ENCODE data around the gene MYO3B.

Gene MYO3B

DNA sequence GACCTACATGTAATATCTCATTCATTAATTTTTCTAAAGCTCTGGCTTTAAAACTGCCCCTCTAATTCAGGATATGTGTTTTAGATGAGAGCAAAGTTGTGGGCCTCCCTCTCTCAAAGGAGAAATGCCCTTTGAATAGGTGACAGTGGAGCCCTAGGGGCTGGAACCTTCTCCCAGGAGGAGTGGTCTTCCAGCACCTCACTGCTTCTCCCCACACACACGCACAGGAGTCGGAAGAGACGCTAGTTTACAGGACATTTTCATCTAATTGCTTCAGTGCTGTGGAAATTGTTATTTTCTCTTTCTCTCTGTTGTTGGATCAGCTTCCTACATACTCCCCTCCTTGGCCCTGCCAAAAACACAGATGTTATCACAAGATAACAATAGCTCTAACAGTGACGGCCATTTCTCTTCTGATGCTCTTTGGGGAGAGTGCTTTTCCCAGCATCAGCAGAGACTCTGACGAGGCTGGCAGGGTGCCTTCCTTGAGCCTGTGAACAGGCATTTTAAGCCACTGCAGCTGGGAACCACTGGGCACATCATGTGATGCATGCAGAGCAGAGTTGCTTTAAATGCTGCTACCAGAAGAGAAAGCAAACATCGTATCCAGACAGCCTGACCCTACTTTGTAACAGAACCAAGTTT lies 327.8 kb downstream of the MYO3B start:
- DNase-seq (ENCODE audit: low spot score), result no peak
- ChIA-PET POLR2A (ENCODE audit: low non-redundant PET) (no interaction called here), CTCF (no interaction called here)
- TF ChIP-seq, protein P1, sequence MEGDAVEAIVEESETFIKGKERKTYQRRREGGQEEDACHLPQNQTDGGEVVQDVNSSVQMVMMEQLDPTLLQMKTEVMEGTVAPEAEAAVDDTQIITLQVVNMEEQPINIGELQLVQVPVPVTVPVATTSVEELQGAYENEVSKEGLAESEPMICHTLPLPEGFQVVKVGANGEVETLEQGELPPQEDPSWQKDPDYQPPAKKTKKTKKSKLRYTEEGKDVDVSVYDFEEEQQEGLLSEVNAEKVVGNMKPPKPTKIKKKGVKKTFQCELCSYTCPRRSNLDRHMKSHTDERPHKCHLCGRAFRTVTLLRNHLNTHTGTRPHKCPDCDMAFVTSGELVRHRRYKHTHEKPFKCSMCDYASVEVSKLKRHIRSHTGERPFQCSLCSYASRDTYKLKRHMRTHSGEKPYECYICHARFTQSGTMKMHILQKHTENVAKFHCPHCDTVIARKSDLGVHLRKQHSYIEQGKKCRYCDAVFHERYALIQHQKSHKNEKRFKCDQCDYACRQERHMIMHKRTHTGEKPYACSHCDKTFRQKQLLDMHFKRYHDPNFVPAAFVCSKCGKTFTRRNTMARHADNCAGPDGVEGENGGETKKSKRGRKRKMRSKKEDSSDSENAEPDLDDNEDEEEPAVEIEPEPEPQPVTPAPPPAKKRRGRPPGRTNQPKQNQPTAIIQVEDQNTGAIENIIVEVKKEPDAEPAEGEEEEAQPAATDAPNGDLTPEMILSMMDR (conservative IDR thresholded peaks at IDR 0.05; ENCODE audit: low read depth), result no peak
- no peak overlapping the region for H3K27ac ChIP-seq

DNA sequence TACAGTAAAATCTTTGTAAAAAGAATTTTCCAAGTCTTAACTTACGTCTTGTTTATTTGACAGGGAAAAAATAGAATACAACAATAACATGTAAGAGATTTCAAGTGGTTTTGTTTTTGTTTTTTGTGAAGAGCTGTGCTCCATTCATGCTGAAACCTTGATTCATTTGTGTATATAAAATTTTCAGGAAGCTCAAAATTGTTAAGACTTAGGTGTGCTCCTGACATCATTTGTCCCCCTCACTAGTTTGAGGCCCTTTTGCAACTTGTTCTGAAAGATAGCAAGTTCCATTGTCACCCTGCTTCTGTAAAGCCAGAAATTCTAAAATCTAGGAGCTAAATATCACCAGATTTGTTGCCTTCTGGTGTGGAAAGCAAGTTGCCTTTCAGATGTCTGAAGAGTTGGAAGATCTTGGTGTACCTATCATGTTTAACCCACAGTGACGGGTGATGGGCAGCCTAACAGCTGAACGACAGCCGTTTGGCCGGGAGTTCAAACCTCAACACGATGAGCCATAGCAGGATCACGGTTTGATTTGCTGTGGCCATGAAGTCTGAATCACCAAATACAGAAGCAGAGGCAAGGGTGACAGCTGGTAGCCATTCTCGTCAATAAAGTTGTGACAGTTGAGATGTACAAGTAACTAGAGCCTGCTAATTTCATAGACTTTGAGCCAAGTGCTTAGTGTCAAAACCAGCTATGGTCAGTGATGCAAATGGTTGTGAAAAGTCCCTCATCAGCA lies 331.7 kb downstream of the MYO3B start:
- no peak overlapping the region for H3K27ac ChIP-seq
- no peak for DNase-seq (ENCODE audit: low spot score)
- ChIA-PET CTCF (no interaction called here), POLR2A (ENCODE audit: low non-redundant PET) (no interaction called here)
- TF ChIP-seq, protein P1 (conservative IDR thresholded peaks at IDR 0.05; ENCODE audit: low read depth), result no peak

DNA sequence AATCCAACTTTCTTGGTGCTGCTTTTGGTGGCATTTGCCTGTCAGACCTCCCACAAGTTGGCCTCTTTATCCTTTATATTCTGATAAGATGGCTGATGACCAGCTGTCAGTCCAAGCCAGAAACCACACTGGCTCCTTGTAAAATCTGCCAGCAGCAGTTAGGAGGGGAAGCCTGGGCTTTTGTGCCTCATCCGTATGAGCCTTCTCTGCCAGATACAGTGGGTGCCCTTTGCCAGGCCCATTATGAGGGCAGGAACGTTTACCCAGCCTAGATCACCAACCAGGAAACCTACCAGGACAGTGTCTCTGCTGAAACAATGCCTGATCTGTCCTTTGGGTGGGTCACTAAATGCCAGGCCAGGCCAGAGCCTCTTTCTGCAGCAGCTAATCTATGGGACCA lies 334.3 kb downstream of the MYO3B start:
- DNase-seq (ENCODE audit: low spot score), result no peak
- TF ChIP-seq, protein P1 (conservative IDR thresholded peaks at IDR 0.05; ENCODE audit: low read depth), result no peak
- ChIA-PET POLR2A (ENCODE audit: low non-redundant PET) (no interaction called here), CTCF (interaction anchor here (0.5 to 1.5 kb wide), 2 partner anchors 17 to 103 kb away, joined by 4 to 6 read pairs; no protein-coding TSS in a partner anchor)
- no peak overlapping the region for H3K27ac ChIP-seq

DNA sequence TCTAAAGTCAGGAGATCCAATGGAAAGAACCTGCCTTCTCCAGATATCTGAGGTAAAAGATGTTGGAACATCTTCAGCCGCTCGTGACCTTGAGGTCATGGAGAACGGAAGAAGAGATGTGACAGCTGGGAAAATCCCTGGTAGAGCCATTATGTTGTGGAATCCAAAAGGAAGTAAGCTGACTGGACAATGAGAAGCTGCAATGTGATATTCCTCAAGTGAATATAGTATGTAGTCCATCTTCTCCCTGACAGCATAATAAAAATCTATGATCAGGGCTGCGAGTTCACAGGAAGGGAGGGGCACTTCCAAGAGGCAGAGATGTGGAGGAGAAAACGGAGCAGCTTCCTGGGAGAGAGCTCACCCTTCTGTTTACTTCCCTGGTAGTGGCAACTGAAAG lies 336.2 kb downstream of the MYO3B start:
- ChIA-PET POLR2A (ENCODE audit: low non-redundant PET) (no interaction called here), CTCF (interaction anchor here (1.5 kb wide), 1 partner anchor 105 kb away, joined by 4 read pairs; no protein-coding TSS in a partner anchor)
- DNase-seq (ENCODE audit: low spot score), result no peak
- TF ChIP-seq, protein P1 (conservative IDR thresholded peaks at IDR 0.05; ENCODE audit: low read depth), result no peak
- no peak overlapping the region for H3K27ac ChIP-seq

DNA sequence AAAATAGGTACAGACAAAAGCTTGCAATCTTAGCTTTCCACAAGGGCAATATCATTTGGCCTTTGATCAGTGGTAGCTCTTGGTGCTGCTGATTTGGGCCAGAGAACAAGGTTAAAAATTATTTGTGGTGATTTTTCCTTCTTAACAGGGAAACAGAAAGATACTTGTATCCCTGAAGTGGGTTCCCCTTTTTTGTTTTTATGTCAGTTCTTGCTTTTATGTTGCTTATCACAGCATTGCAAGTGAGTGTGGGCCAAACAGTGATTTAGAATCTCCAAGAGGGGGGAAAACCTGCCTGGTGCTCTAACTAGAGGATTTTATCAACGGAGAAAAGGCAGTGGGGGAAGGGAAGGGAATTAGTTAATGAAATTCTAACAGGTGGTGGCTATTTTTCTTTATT lies 339.6 kb downstream of the MYO3B start:
- CTCF ChIA-PET, result no interaction called here
- no peak overlapping the region for H3K27ac ChIP-seq
- TF ChIP-seq, protein P1 (conservative IDR thresholded peaks at IDR 0.05; ENCODE audit: low read depth), result no peak
- DNase-seq (ENCODE audit: low spot score), result no peak
- POLR2A ChIA-PET (ENCODE audit: low non-redundant PET), result no interaction called here

DNA sequence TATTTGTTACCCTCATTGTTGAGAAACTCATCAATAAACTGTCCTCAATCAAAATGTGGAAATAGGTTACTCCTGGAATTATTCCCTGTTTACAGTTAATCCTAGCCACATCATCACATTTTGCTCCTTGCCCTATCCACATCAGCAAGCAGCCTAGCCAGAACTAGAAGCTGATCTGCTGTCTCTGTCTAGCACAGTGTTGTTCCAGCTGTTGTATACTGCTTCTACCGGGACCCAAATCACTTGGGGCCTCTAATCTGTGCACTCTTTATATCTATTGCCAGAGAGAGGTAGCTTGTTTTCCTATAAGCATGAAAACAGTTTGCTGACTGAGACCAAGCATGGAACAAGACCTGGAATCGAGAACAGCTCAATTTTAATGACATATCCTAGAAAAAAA lies 341.0 kb downstream of the MYO3B start:
- H3K27ac ChIP-seq, result no peak overlapping the region
- POLR2A ChIA-PET (ENCODE audit: low non-redundant PET), result no interaction called here
- CTCF ChIA-PET, result interaction anchor here (0.7 kb wide), 1 partner anchor 19 kb away, joined by 4 read pairs; no protein-coding TSS in a partner anchor
- TF ChIP-seq, protein P1 (conservative IDR thresholded peaks at IDR 0.05; ENCODE audit: low read depth), result no peak
- no peak for DNase-seq (ENCODE audit: low spot score)

All from RWPE1 (cell line).